A673 (cell line): ENCODE data around the gene GOSR2. TPM values are rescaled to one million over a fixed set of nuclear protein-coding genes. Genes with fewer than 3 reads are reported as not detected.

ENCODE experiments used
- BruUV-seq: library from RNA; stranded (reverse); fragments of 400-500 nt; replicated peaks from 2 replicates; lab custom pipeline; 2021; lab: Mats Ljungman, UMichigan
- CTCF ChIA-PET: fragments of 300-600 bp; sonication (Branson Sonifier 250); formaldehyde crosslinking; loops from one replicate; lab custom pipeline; 2022; ENCODE audit warnings: antibody characterized with exemption; lab: Charles Lee
- POLR2A ChIA-PET: fragments of 300-600 bp; sonication (Branson Sonifier 250); formaldehyde crosslinking; loops from one replicate; lab custom pipeline; 2022; ENCODE audit warnings: antibody characterized with exemption; ENCODE audit not compliant: low non-redundant PET; lab: Charles Lee
- DNase-seq: peaks from one replicate; pipeline ENCODE4 v3.0.0-alpha.2; 2015; ENCODE audit warnings: low spot score
- H3K27ac ChIP-seq: fragments of 200-600 bp; sonication (generic); 2 replicates; pipeline ENCODE4 v1.5.1; 2016; ENCODE audit warnings: mixed run types, low read depth, mild to moderate bottlenecking, mixed read lengths, antibody characterized with exemption, low read length; ENCODE audit not compliant: poor library complexity, severe bottlenecking
- H3K27me3 ChIP-seq: fragments of 200-600 bp; sonication (generic); replicated peaks from 2 replicates; pipeline ENCODE4 v1.6.1; 2017; ENCODE audit warnings: mixed run types, low read depth, mild to moderate bottlenecking, mixed read lengths, antibody characterized with exemption, low read length; ENCODE audit not compliant: insufficient read depth, poor library complexity
- H3K36me3 ChIP-seq: fragments of 200-600 bp; sonication (generic); 2 replicates; pipeline ENCODE4 v1.6.1; 2016; ENCODE audit warnings: mixed run types, mild to moderate bottlenecking, mixed read lengths, antibody characterized with exemption, low read length; ENCODE audit not compliant: insufficient read depth, poor library complexity, severe bottlenecking
- H3K4me1 ChIP-seq: fragments of 200-600 bp; sonication (generic); 2 replicates; pipeline ENCODE4 v1.6.1; 2017; ENCODE audit warnings: mixed run types, mild to moderate bottlenecking, mixed read lengths, antibody characterized with exemption, low read length; ENCODE audit not compliant: insufficient read depth, poor library complexity, severe bottlenecking
- H3K4me3 ChIP-seq: fragments of 200-600 bp; sonication (generic); 2 replicates; pipeline ENCODE4 v1.5.1; 2016; ENCODE audit warnings: low read depth, mixed run types, mild to moderate bottlenecking, mixed read lengths, low read length; ENCODE audit not compliant: poor library complexity, severe bottlenecking
- H3K9me3 ChIP-seq: fragments of 200-600 bp; sonication (generic); 2 replicates; pipeline ENCODE4 v1.6.1; 2016; ENCODE audit warnings: mixed run types, low read depth, mild to moderate bottlenecking, mixed read lengths, antibody characterized with exemption, low read length; ENCODE audit not compliant: poor library complexity, severe bottlenecking
- EZH2 ChIP-seq: fragments of 200-600 bp; sonication (generic); IDR thresholded peaks from 2 replicates; pipeline ENCODE4 v1.6.1; 2017; ENCODE audit warnings: borderline replicate concordance, low read depth, mild to moderate bottlenecking, mixed read lengths, antibody characterized with exemption, low read length; ENCODE audit not compliant: poor library complexity, severe bottlenecking
- intact Hi-C: fragments of 100-400 bp; cut with micrococcal nuclease; formaldehyde crosslinking; loops from one replicate; pipeline ENCODE4 v1.10.0; 2022; ENCODE audit not compliant: unreplicated experiment
- total RNA-seq: library from RNA; stranded (reverse); gene quantifications from 2 replicates; pipeline ENCODE4 v1.2.3, GENCODE V29; 2021
- TF ChIP-seq, protein P1 (sequence below): fragments of 300-800, 200-600 bp; sonication (generic); conservative IDR thresholded peaks from 2 replicates; pipeline ENCODE4 v1.5.1; 2017; ENCODE audit warnings: low read depth, mild to moderate bottlenecking, antibody characterized with exemption, low read length, moderate library complexity, mixed read lengths

The GOSR2 gene
- total RNA-seq, 1 experiment from 2014 or later = 34.5 TPM

- ChIA-PET POLR2A (no interaction called here), CTCF (no interaction called here)
- Histone ChIP-seq H3K4me3 (no peak overlapping the region), H3K4me1 (no peaks in the 10 kb centered on the region), H3K36me3 (peaks cover 21% of the 10 kb centered on the region), H3K27ac (no peak overlapping the region), H3K27me3 (no peaks in the 10 kb centered on the region), H3K9me3 (no peaks in the 10 kb centered on the region)
- BruUV-seq = no TSS peak
- TF ChIP-seq, protein P1, sequence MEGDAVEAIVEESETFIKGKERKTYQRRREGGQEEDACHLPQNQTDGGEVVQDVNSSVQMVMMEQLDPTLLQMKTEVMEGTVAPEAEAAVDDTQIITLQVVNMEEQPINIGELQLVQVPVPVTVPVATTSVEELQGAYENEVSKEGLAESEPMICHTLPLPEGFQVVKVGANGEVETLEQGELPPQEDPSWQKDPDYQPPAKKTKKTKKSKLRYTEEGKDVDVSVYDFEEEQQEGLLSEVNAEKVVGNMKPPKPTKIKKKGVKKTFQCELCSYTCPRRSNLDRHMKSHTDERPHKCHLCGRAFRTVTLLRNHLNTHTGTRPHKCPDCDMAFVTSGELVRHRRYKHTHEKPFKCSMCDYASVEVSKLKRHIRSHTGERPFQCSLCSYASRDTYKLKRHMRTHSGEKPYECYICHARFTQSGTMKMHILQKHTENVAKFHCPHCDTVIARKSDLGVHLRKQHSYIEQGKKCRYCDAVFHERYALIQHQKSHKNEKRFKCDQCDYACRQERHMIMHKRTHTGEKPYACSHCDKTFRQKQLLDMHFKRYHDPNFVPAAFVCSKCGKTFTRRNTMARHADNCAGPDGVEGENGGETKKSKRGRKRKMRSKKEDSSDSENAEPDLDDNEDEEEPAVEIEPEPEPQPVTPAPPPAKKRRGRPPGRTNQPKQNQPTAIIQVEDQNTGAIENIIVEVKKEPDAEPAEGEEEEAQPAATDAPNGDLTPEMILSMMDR = no peak
- TF ChIP-seq EZH2 = no peak
- no peak for DNase-seq
- intact Hi-C loops = no loop called here
Observed at GRCh38 chr17:46928467-46929261, 5.7 kb downstream of the GOSR2 start.

GRCh38 chr17:46929413-46929812, 6.5 kb downstream of the GOSR2 start:
- Histone ChIP-seq H3K27ac (no peak overlapping the region), H3K4me1 (no peaks in the 10 kb centered on the region), H3K9me3 (no peaks in the 10 kb centered on the region), H3K27me3 (no peaks in the 10 kb centered on the region), H3K36me3 (peaks cover 21% of the 10 kb centered on the region), H3K4me3 (no peak overlapping the region)
- CTCF ChIA-PET = no interaction called here
- no TSS peak for BruUV-seq
- POLR2A ChIA-PET = no interaction called here
- intact Hi-C loops = no loop called here
- no peak for TF ChIP-seq EZH2
- TF ChIP-seq, protein P1 = no peak
- DNase-seq = peak; percentile 45

DNA sequence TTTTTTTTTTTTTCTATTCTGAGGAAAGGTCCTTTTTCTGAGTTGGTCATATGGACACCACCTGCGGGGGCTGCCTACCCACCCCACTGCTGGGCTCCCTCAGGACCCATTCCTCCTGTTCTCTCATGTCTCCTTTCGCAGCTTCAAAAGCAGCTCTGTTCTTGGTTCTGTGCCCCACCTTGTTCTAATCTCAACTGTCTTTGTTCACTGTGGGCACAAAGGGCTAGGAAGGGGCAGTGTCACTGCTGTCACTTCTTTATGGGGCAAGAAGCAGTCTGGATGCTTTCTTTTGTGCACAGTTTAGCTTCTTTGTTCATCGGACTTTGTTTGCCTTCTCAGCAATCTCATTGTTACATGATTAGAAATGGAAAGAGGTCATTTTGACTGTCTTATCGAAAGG, 7.1 kb downstream of the GOSR2 start:
- no peak for DNase-seq
- intact Hi-C loops = no loop called here
- Histone ChIP-seq H3K4me1 (no peaks in the 10 kb centered on the region), H3K27ac (no peak overlapping the region), H3K36me3 (peaks cover 21% of the 10 kb centered on the region), H3K9me3 (no peaks in the 10 kb centered on the region), H3K4me3 (no peak overlapping the region), H3K27me3 (no peaks in the 10 kb centered on the region)
- CTCF ChIA-PET = no interaction called here
- TF ChIP-seq, protein P1 = no peak
- no peak for TF ChIP-seq EZH2
- POLR2A ChIA-PET = no interaction called here
- no TSS peak for BruUV-seq
